T-cell (primary cell): Measurements from ENCODE around the gene SKI. TPM values are rescaled to one million over a fixed set of nuclear protein-coding genes. Genes with fewer than 3 reads are reported as not detected.
A peak's percentile ranks its signal among the peaks of the same experiment; 100 is the strongest.

Experiments used
- ATAC-seq, 4 experiments: fragments of 200-7000 bp in 3 of 4; fragments of 150-1000 bp in 1 of 4; cut with Tn5 transposase; replicated peaks in 1 of 4; 1 replicate in 3 of 4; 2 replicates in 1 of 4; pipeline ENCODE4 v1.10.0; 2021; ENCODE audit warnings: moderate library complexity in 3 of 4, mild to moderate bottlenecking in 2 of 4, moderate number of reproducible peaks in 1 of 4
- CTCF ChIA-PET, 2 donors: fragments of 300-600 bp; sonication (Branson Sonifier 250); formaldehyde crosslinking; loops; one replicate each; lab custom pipeline; 2022; ENCODE audit warnings: antibody characterized with exemption in 2 of 2; lab: Charles Lee
- POLR2A ChIA-PET, 2 donors: fragments of 300-600 bp; sonication (Branson Sonifier 250); formaldehyde crosslinking; loops; one replicate each; lab custom pipeline; 2022; ENCODE audit warnings: antibody characterized with exemption in 2 of 2; lab: Charles Lee
- DNase-seq, 35 experiments: peaks; one replicate each; pipeline versions ENCODE4 v3.0.0 to v3.0.0-alpha.2; 2013 to 2023
- H3K27ac ChIP-seq: one replicate; pipeline ENCODE4 v1.5.1; 2013; ENCODE audit warnings: low read length
- H3K27me3 ChIP-seq, 2 experiments: replicated peaks in 1 of 2; 1 replicate in 1 of 2; 2 replicates in 1 of 2; pipeline versions ENCODE4 v1.6.1 to v1.7.0; 2013; ENCODE audit warnings: low read length in 1 of 2, mixed read lengths in 1 of 2; ENCODE audit not compliant: control insufficient read depth in 2 of 2, insufficient read depth in 2 of 2; ENCODE audit errors: extremely low read depth in 1 of 2
- H3K36me3 ChIP-seq, 2 donors: 1 replicate in 1 of 2; 2 replicates in 1 of 2; pipeline versions ENCODE4 v1.6.1 to v1.7.0; 2013; ENCODE audit warnings: low read length in 1 of 2; ENCODE audit not compliant: control insufficient read depth in 2 of 2, insufficient read depth in 1 of 2; ENCODE audit errors: extremely low read depth in 1 of 2
- H3K4me1 ChIP-seq, 2 experiments: 1 replicate in 1 of 2; 2 replicates in 1 of 2; pipeline versions ENCODE4 v1.6.1 to v1.7.0; 2013; ENCODE audit warnings: low read length in 2 of 2, mixed read lengths in 1 of 2; ENCODE audit not compliant: insufficient read depth in 2 of 2, control insufficient read depth in 1 of 2; ENCODE audit errors: extremely low read depth in 1 of 2
- H3K4me3 ChIP-seq, 2 donors: 1 replicate in 1 of 2; 2 replicates in 1 of 2; pipeline versions ENCODE4 v1.5.1 to v1.7.0; 2013; ENCODE audit warnings: mild to moderate bottlenecking in 2 of 2, low read length in 1 of 2, moderate library complexity in 1 of 2; ENCODE audit not compliant: control insufficient read depth in 1 of 2; ENCODE audit errors: extremely low read depth in 1 of 2
- H3K9me3 ChIP-seq: 2 replicates; pipeline ENCODE4 v1.7.0; 2013
- H3K27ac Mint-ChIP-seq, 2 donors: one replicate each; pipeline ENCODE4 v1.8.0; 2020 to 2021; ENCODE audit warnings: mild to moderate bottlenecking in 2 of 2, mixed read lengths in 2 of 2
- H3K27me3 Mint-ChIP-seq, 2 donors: one replicate each; pipeline ENCODE4 v1.8.0; 2021 to 2022; ENCODE audit warnings: mixed read lengths in 2 of 2
- H3K36me3 Mint-ChIP-seq: one replicate; pipeline ENCODE4 v1.8.0; 2021; ENCODE audit warnings: mixed read lengths
- H3K4me1 Mint-ChIP-seq, 3 donors: one replicate each; pipeline ENCODE4 v1.8.0; 2020 to 2022; ENCODE audit warnings: mixed read lengths in 3 of 3, mild to moderate bottlenecking in 1 of 3
- H3K4me3 Mint-ChIP-seq, 3 donors: one replicate each; pipeline ENCODE4 v1.8.0; 2020 to 2022; ENCODE audit warnings: mild to moderate bottlenecking in 3 of 3, mixed read lengths in 3 of 3, moderate library complexity in 3 of 3
- H3K9me3 Mint-ChIP-seq, 3 donors: one replicate each; pipeline ENCODE4 v1.8.0; 2020 to 2022; ENCODE audit warnings: mixed read lengths in 3 of 3
- WGBS: methylation state at CpG from one replicate; pipeline ENCODE4 v1.1.5; 2013; ENCODE audit warnings: missing lambda C conversion rate; ENCODE audit not compliant: insufficient coverage; 5-methylcytosine and 5-hydroxymethylcytosine counted together
- total RNA-seq, 35 experiments: library from RNA in 6 of 35; stranded (reverse) in 6 of 35; fragments of 120-200 nt in 1 of 35; gene quantifications; one replicate each; pipeline versions ENCODE4 v1.2.1 to v1.2.4 and lab custom pipeline; 2013 to 2026

The SKI gene
- total RNA-seq, 5 donors from 2014 or later (not counting 1 experiment from before 2014, with no cell fraction given): 137 to 299 (median 157) TPM

DNA sequence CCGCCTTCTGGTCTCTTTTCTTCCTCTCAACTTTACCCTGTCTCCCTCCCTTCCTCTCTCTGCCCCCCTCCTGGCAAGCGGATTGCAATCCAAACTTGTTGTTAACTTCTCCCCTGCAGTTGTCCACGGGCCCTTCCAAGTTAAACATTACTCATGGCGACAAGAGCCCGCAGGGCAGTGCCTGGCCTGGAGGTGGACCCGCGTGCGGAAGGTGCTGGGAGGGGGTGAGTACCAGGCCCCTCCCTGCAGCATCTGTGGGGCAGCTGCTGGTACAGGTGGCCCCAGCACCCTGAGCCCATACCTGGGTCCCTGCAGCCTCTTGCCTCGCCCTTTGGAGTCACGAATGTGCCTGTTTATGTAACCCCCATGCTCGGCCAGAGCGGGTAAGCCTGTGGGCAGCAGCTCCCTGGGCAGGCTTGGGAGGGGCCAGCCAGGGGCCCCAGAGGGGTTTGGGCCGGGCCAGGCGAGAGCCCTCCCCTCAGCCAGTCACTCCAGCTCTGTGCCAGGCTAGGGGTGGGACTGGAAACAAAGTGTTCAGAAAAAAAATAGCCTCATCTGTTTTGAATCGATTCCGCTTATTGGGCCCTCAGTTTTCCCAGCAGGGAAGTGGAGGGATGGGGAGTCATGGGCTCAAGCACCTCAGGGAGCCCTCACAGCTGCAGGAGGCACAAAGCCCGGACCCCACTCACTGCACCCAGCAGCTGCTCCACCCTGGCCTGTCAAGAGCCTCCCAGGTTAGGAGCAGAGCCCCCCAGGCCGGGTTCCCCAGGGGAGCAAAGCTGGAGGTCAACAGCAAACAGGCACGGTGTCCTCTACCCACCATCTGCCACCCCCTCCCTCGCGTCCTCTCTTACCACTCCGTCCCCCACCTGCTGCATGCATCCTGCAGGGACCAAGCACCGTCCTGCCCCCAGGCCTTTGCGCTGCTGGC is 19.5 kb upstream of the SKI start:
- peaks cover 0 to 18% of the 10 kb centered on the region in 2 experiments for H3K27me3 ChIP-seq
- DNase-seq: no peak
- no peaks in the 10 kb centered on the region for H3K9me3 Mint-ChIP-seq
- 88% methylated on average over 15 of the region's 24 CpGs for WGBS
- no peaks in the 10 kb centered on the region for H3K36me3 ChIP-seq
- ATAC-seq: no peak
- ChIA-PET CTCF (no interaction called here), POLR2A (no interaction called here)
- H3K4me3 Mint-ChIP-seq: no peak overlapping the region
- H3K4me3 ChIP-seq: no peak overlapping the region
- no peak overlapping the region for H3K27ac Mint-ChIP-seq
- peaks cover 5 to 38% of the 10 kb centered on the region in 2 experiments for H3K4me1 ChIP-seq
- H3K27ac ChIP-seq: no peak overlapping the region
- H3K4me1 Mint-ChIP-seq: peaks cover 0 to 20% (median 6%) of the 10 kb centered on the region in 3 donors
- H3K27me3 Mint-ChIP-seq: no peaks in the 10 kb centered on the region
- H3K36me3 Mint-ChIP-seq: no peaks in the 10 kb centered on the region
- H3K9me3 ChIP-seq: no peaks in the 10 kb centered on the region

DNA sequence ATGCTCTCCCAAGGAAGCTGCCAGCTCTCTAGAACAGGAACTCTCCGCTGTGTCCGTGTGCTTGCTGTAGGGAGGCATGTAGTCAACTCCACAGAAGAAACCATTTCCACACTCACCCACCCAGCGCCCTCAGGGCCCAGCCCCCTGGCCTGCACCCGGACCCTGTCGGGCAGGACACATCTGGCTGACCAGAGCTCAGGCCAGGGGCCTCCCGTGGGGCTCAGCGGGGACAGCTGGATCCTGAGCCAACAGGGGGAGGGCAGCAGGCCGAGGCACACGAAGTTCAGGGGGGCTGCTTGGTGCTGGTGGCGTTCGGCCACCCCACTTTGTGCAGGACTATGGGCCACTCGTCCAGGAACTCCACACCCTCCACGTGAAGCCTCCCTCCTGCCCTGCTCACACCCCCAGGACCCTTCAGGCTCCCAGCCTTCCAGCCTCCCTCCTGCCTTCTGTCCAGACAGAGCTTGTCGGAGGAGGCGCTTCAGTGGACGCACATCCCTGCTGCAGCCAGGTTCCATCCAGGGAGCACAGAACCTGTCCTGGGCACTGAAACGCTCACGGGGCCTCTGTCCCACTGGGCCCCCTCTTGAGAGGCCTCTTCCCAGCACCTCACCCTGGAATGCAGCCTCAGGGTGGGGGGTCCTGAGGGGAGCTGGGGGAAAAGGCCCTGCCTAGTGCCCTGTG is 18.6 kb upstream of the SKI start:
- POLR2A ChIA-PET: no interaction called here
- peaks cover 0 to 19% (median 6%) of the 10 kb centered on the region in 3 donors for H3K4me1 Mint-ChIP-seq

DNA sequence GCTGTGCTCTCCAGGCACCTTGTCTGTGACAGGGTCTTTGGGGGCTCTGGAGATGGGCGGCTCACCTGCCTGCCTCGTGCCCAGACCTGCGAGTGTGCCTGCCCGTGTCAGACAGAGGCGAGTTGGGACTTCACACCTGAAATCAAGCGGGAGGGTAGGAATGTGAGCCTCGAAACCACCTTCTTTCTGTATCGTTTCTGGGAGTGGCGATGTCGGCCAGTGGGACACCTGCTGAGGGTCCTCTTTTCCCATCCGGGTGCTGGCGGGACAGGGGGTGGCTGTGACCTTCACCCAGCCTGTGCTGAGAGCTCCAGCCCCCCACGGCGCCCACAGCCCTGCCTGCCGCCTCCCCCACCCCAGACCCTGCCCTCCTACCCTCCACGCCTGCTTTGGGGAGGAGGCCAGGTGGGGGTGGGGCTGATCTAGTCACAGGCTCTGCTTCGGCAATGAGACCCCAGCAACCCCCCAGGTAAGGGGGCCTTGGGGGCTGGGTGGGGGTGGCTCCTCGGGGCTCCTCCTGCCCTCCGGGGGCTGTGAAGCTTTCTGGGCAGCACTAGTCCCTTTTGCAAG is 17.9 kb upstream of the SKI start:
- Histone ChIP-seq H3K27ac (no peak overlapping the region), H3K4me3 (no peak overlapping the region), H3K4me1 (peaks cover 5 to 28% of the 10 kb centered on the region in 2 experiments), H3K36me3 (no peaks in the 10 kb centered on the region), H3K27me3 (peaks cover 0 to 31% of the 10 kb centered on the region in 2 experiments), H3K9me3 (no peaks in the 10 kb centered on the region)
- no peak for ATAC-seq
- CTCF ChIA-PET: no interaction called here
- no peak overlapping the region for H3K4me3 Mint-ChIP-seq
- no peaks in the 10 kb centered on the region for H3K36me3 Mint-ChIP-seq
- peaks cover 0 to 19% (median 6%) of the 10 kb centered on the region in 3 donors for H3K4me1 Mint-ChIP-seq
- POLR2A ChIA-PET: no interaction called here
- no peak for DNase-seq
- H3K27me3 Mint-ChIP-seq: no peaks in the 10 kb centered on the region
- H3K9me3 Mint-ChIP-seq: no peaks in the 10 kb centered on the region
- H3K27ac Mint-ChIP-seq: no peak overlapping the region
- WGBS: 72% methylated on average over 9 of the region's 19 CpGs

More for the DNA sequence above, 18.6 kb upstream of the SKI start:
- no peak for ATAC-seq
- WGBS: 78% methylated on average over 13 of the region's 18 CpGs
- no peaks in the 10 kb centered on the region for H3K27me3 Mint-ChIP-seq
- Histone ChIP-seq H3K36me3 (no peaks in the 10 kb centered on the region), H3K4me3 (no peak overlapping the region), H3K9me3 (no peaks in the 10 kb centered on the region), H3K27me3 (peaks cover 0 to 27% of the 10 kb centered on the region in 2 experiments), H3K27ac (no peak overlapping the region), H3K4me1 (peaks cover 5 to 30% of the 10 kb centered on the region in 2 experiments)
- no peak overlapping the region for H3K27ac Mint-ChIP-seq
- CTCF ChIA-PET: no interaction called here
- H3K9me3 Mint-ChIP-seq: no peaks in the 10 kb centered on the region
- no peak for DNase-seq
- H3K36me3 Mint-ChIP-seq: no peaks in the 10 kb centered on the region
- H3K4me3 Mint-ChIP-seq: no peak overlapping the region

DNA sequence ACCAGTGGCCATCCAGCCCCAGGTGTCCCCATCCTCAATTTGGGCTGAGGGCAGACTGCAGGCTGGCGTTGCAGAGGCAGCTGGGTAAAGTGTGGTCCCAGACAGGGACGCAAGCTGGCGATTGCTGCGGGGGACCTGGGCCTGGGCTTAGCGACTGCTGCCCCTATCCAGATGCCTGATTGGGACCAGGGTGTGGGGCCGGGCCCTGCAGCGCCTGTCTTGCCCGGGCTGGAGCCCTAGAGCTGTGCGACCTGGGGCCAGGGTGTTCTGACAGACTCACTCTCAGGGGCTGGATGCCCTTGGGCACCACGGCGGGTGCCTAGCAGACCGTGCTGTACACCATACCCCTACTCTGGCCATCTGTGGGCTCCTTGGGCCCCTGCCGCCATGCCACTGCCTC is 17.3 kb upstream of the SKI start:
- H3K4me3 Mint-ChIP-seq: no peak overlapping the region
- Histone ChIP-seq H3K27me3 (peaks cover 0 to 34% of the 10 kb centered on the region in 2 experiments), H3K36me3 (no peaks in the 10 kb centered on the region), H3K4me3 (no peak overlapping the region), H3K4me1 (peaks cover 5 to 25% of the 10 kb centered on the region in 2 experiments), H3K27ac (no peak overlapping the region), H3K9me3 (no peaks in the 10 kb centered on the region)
- H3K27ac Mint-ChIP-seq: no peak overlapping the region
- peaks cover 0 to 18% (median 6%) of the 10 kb centered on the region in 3 donors for H3K4me1 Mint-ChIP-seq
- ChIA-PET POLR2A (interaction anchor here in 1 of 2 donors (0.7 kb wide), 1 partner anchor 188 kb away, joined by 12 read pairs; no protein-coding TSS in a partner anchor), CTCF (no interaction called here)
- WGBS: 96% methylated on average over 9 of the region's 13 CpGs
- H3K27me3 Mint-ChIP-seq: no peaks in the 10 kb centered on the region
- H3K36me3 Mint-ChIP-seq: no peaks in the 10 kb centered on the region
- ATAC-seq: no peak
- DNase-seq: no peak
- no peaks in the 10 kb centered on the region for H3K9me3 Mint-ChIP-seq

DNA sequence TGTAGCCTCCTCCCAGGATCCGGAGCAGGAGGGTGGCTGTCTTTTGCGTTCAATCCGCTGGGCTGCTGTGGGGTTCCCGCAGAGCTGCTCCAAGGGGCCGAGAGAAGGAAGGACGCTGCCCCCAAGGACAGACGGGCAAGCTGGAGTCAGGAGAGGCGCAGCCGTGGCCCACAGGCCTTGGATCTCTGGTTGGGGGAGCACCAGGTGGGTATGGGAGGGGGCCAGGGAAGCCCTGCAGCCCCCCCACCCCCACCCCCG is 15.9 kb upstream of the SKI start:
- peaks cover 3 to 18% of the 10 kb centered on the region in 2 experiments for H3K4me1 ChIP-seq
- peaks cover 0 to 10% (median 2%) of the 10 kb centered on the region in 3 donors for H3K4me1 Mint-ChIP-seq
- ChIA-PET POLR2A (interaction anchor here in 1 of 2 donors (0.7 kb wide), 1 partner anchor 21 kb away, joined by 6 read pairs; no protein-coding TSS in a partner anchor), CTCF (interaction anchor here in 1 of 2 donors (0.7 kb wide), 1 partner anchor 170 kb away, joined by 7 read pairs; no protein-coding TSS in a partner anchor)
- peak overlapping the region in 1 of 3 donors; percentile 54 for H3K4me3 Mint-ChIP-seq
- H3K36me3 ChIP-seq: no peaks in the 10 kb centered on the region
- no peaks in the 10 kb centered on the region for H3K9me3 ChIP-seq
- H3K27me3 Mint-ChIP-seq: no peaks in the 10 kb centered on the region
- no peak for ATAC-seq
- no peak overlapping the region for H3K27ac ChIP-seq
- H3K9me3 Mint-ChIP-seq: no peaks in the 10 kb centered on the region
- WGBS: 92% methylated on average over 5 of the region's 10 CpGs
- no peak overlapping the region for H3K27ac Mint-ChIP-seq
- DNase-seq: no peak
- H3K36me3 Mint-ChIP-seq: no peaks in the 10 kb centered on the region
- H3K4me3 ChIP-seq: no peak overlapping the region
- peaks cover 0 to 40% of the 10 kb centered on the region in 2 experiments for H3K27me3 ChIP-seq
